Cortex of kidney (tissue), 1 donor: ENCODE results near the gene RET.

Experiments
- DNase-seq: peaks from one replicate; lab custom pipeline; 2025; lab: John Stamatoyannopoulos, UW

The RET gene

GRCh38 chr10:43076876-43077420 lies at the start of gene RET:
Gene RET (plus strand): TSS chr10:43077069. CDS start chr10:43077259, 190 bp downstream.
- DNase-seq: no peak

DNA sequence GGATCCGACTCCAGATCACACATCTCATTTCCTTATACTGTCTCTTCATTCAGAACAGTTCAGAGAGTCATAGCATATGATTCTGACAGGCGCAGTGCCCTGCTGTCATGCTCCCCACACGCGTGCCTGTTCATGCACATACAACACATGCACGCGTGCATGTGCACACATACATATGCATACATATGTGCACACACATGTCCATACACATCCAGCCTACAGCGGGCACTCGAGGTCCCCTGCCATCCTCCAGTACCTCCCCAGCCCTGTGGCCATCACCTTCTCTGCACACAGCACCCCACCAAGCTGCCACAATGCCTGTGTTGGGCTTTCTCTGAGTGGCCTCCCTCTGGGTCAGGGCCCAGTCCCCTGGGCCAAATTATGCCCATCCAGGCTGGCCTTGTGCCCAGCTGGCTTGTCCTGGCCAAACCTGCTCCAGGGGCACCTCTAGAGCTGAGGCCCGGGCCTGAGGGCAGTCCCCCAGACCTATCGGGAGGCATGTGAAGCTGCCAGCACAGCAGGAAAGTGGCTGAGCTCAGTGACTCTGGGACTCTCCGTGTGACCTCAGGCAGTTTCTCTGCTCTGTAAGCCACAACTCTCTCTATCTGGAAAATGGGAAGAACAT lies 49.4 kb upstream of the RET start:
- DNase-seq: no peak

DNA sequence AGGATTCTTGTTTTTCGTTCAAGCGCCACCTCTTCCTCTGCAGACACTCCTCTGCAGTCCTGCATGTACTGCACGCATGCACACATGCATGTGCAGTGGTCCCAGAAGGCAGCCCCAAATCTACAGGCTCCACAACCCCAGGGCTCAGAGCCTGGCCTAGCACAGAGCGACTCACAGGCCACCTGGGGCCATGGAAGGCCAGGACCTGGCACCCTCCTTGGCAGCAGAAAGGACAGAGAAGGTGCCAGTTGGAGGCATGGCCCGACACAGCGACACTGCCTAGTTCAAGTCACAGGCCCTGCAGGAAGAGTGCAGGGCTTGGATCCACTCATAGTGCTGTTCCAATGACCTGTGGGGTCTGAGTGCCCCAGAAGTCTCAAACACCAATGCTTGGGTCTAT lies 48.7 kb upstream of the RET start:
- no peak for DNase-seq

DNA sequence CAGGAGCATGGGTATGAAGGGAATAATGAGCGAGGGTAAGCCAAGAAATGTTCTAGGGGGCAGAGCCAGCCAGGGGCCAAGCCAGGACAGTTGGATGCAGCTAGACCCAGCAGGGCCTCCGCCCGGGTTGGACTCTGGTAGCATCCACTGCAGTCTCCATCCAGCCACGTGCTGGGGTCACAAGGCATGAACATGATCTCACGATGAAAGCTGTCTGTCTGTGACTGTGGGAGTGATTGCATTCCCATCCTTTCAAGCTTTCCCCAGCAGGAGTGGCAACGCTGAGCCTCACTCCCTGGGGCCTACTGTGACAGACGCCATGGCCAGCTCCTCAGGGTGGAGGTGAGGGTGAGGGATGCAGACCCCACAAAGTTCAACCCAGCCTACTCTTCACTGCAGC lies 47.8 kb upstream of the RET start:
- DNase-seq: no peak

GRCh38 chr10:43032613-43033012 lies 44.3 kb upstream of the RET start:
- no peak for DNase-seq

DNA sequence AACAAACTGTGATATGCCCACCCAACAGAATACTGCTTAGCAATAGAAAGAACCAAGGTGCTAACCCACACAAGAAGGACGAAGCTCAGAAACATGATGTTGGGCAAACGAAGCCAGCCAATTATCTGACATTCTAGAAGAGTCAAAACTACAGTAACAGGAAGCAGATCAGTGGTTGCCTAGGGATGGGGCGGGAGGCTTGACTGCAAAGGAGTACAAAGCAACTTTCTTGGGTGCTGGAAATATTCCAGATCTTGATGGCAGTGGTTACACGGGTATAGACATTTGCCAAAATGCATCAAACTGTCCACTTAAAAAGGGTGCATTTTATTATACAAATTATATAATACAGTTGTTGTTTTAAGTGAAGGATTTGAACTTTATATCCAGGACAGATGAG lies 41.1 kb upstream of the RET start:
- DNase-seq: no peak

- no peak for DNase-seq
These were observed 40.1 kb upstream of the RET start for GRCh38 chr10:43036481-43037428.

- DNase-seq: no peak
These were observed 39.4 kb upstream of the RET start for GRCh38 chr10:43037440-43037839.

GRCh38 chr10:43037942-43038782 lies 38.7 kb upstream of the RET start:
- no peak for DNase-seq

DNA sequence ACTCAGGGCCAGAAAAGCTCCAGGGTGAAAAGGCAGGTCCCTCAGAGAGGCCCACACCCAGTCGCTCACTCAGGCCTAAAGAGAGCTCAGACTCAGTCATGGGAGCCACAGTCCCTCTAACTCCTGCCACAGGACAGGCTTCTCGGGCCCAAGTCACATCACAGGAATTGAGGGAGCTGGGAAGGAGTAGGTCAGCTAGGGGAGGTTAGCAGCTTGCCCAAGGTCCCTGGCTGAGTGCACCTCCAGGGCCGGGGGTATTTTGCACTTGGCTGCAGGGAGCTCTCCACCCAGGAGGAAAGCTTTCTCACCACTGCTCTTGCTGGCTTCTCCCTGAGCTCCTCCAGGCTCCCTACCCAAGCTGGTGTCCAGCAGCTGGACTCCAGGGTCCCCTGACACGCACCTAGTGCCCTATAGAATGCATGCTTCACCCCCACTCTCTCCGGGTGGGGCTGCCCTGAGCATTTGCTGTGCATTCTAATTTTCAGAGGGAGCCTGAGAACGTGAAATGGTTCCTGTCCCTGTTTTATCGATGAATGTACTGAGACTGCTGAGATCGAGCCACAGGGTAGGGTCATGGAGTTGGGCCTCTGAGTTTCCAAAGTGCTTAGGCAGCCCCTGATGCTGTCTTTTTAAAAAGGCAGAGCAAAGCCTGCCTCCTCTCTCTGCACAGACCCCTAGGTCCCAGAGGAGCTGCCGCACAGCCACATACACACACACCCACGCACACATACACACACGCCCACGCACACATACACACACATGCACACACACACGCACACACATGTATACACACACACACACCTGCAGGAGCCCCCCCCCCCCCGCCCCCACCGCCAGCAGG lies 37.9 kb upstream of the RET start:
- no peak for DNase-seq

- no peak for DNase-seq
These were observed 37.0 kb upstream of the RET start for GRCh38 chr10:43039624-43040481.

DNA sequence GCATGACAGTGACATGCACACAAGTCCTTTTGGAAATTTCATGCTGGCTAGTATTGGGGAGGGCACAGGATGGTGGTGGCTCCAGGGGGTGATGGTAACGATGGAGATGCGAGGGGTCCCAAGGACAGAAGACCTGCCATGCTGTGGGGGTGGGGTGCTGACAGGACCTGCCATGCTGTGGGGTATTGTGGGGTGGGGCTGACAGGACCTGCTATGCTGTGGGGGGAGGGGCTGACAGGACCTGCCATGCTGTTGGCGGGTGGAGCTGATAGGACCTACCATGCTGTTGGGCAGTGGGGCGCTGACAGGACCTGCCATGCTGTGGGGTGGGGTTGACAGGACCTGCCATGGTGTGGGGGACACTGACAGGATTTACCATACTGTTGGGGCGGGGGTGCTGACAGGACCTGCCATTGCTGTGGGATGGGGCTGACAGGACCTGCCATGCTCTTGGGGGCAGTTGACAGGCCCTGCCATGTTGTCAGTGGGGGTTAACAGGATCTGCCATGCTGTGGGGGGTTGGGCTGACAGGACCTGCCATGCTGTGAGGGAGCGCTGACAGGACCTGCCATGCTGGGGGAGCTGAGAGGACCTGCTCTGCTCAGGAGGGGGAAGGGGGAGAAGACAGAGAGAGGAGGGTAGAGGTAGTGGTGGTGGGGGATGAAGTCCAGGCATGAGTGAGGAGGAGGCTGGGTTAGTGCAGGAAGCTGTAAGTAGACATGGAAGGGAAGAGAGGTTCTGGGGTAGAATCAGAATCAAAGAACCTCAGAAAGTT lies 36.2 kb upstream of the RET start:
- DNase-seq: no peak

- DNase-seq: no peak
These were observed 35.2 kb upstream of the RET start for GRCh38 chr10:43041422-43042342.

DNA sequence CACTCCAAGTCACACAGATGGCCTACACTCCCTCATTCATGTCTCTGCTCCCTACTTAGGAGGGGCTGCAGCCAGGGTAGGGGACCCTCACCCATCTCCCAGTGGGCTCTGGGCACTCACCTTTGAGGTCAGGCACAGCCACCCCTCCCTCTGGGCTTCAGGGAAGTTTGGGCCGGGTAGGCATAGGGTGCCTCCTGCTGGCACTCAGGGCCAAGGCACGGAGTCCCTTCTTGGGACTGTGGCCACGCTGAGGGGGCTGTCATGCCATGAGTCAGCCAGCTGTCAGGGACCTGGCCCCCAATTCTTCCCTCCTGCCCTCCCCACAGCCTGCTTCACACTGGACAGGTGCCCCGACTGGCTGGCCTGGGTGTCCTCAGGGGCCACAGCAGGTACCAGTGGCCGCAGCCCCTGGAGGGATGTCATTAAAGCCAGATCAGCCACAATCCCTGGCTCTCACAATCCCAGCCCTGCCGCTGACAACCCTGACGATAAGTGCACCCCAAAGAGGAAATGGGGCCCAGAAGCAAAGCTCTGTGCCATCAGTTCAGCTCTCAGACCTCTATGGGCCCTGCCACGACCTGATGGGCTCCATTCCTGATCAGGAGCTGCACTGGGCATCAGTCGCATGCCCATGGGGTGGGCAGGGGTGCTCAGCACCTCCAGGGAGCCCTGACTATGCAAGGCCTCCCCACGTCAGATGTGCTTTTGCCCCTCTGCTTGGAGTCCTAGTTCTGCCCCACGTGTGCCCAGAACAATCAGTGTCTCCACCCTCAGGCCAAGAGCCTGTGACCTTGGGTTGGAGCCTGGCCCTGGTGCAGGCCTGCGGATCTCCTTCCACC lies 34.1 kb upstream of the RET start:
- DNase-seq: no peak

DNA sequence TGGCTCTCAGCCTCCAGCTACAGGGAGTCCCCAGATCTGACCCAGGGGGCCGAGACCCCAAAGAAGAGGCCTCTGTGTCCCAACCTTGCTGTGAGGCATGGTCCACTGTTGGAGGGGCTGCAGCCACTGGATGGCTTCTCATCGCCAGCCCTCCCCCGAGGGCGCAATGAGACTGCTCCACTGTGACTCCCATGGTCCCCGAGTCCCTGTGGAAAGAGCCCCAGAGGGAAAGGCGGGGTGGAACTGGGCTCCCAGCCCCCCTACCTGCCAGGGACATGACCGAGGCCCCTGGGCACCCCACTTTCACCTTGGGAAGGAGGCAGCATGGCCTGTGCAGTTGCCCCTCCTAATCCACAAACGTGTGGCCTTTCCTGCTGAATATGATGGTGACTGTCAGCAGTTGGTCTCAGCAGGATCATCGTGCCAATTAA lies 33.5 kb upstream of the RET start:
- no peak for DNase-seq

DNA sequence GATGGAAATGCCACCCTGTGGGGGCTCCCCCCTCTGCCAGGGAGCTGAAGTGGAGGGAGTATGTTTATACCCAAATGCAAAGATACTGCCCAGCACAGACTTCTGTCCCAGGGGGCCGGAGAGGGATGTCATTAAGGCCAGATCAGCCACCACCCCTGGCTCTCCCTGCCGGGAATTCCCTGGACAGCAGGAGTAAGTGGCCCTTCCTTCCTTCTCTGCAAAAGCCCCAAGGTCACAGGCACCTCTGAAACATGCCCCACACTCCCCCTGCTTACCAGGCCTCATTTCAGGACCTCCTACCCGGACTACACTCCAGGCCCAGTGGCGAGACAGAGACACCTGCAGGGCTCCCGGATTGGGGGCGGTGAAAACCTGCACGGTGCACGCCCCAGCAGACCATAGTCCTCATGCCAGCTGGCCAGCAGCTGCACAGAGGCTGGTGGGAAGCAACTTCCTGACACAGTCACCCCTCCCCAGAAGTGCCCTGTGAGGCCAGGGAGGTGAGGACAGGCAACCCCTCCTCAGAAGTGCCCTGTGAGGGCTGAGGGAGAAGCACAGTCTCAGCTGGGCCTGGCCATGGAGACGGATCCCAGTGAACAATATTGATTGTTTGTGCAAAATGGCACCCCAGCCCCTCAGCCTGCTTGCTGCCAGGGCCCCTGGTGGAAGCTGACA lies 33.0 kb upstream of the RET start:
- no peak for DNase-seq

GRCh38 chr10:43044448-43044921 lies 32.4 kb upstream of the RET start:
- no peak for DNase-seq
